Neural crest cell (in vitro differentiated cells): ENCODE results near the gene GAL3ST3. TPM values are rescaled to one million over a fixed set of nuclear protein-coding genes. Genes with fewer than 3 reads are reported as not detected.

Experiments used
- DNase-seq: peaks from one replicate; pipeline ENCODE4 v3.0.0; 2021; ENCODE audit warnings: low read depth, mixed read lengths, low spot score
- H3K27ac Mint-ChIP-seq: one replicate; pipeline ENCODE4 v1.8.0; 2021; ENCODE audit warnings: mild to moderate bottlenecking, mixed read lengths; ENCODE audit not compliant: unreplicated experiment
- H3K27me3 Mint-ChIP-seq: 2 replicates; pipeline ENCODE4 v1.8.0; 2021; ENCODE audit warnings: low read depth, mild to moderate bottlenecking, mixed read lengths
- H3K36me3 Mint-ChIP-seq: 2 replicates; pipeline ENCODE4 v1.8.0; 2021; ENCODE audit warnings: low read depth, mild to moderate bottlenecking, mixed read lengths
- H3K4me1 Mint-ChIP-seq: 2 replicates; pipeline ENCODE4 v1.8.0; 2021; ENCODE audit warnings: mixed read lengths
- H3K4me3 Mint-ChIP-seq: one replicate; pipeline ENCODE4 v1.8.0; 2021; ENCODE audit warnings: mild to moderate bottlenecking, mixed read lengths
- H3K9me3 Mint-ChIP-seq: 2 replicates; pipeline ENCODE4 v1.8.0; 2021; ENCODE audit warnings: mixed read lengths
- CTCF ChIP-seq: fragments of 200-600 bp; sonication (generic); conservative IDR thresholded peaks from 2 replicates; pipeline ENCODE4 v1.5.0; 2021; ENCODE audit warnings: antibody characterized with exemption, mild to moderate bottlenecking
- total RNA-seq: library from RNA; stranded (reverse); gene quantifications from 2 replicates; pipeline ENCODE4 v1.2.1, GENCODE V29; 2021

Gene GAL3ST3
- total RNA-seq, 1 donor from 2014 or later, result 8.7 TPM

- Mint-ChIP-seq H3K27ac (no peak overlapping the region), H3K4me1 (peaks cover 20% of the 10 kb centered on the region), H3K36me3 (peaks cover 5% of the 10 kb centered on the region), H3K9me3 (no peaks in the 10 kb centered on the region), H3K27me3 (no peaks in the 10 kb centered on the region), H3K4me3 (peak overlapping the region; percentile 67)
- TF ChIP-seq CTCF, result no peak
- no peak for DNase-seq
These were observed 42.6 kb downstream of the GAL3ST3 start for GRCh38 chr11:66006134-66006890.

DNA sequence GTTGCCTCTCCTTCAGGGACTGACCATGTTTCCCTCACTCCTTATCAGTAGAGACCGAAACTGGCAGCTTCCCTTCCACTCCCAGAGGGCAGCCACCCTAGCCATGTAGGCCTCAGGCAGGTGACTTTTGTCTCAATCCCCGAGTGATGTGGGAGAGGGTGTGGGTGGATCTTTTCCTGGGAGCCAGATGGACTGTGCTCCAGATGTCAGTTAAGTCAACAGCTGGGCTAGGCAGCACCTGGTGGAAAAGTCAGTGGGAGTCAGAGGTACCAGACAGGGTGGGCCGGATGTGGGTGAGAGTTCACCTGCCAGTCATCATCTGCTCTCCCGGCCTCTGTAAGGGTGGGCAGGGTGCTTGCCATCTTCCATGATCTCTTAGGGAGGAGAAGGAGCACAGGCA lies 44.8 kb downstream of the GAL3ST3 start:
- Mint-ChIP-seq H3K9me3 (no peaks in the 10 kb centered on the region), H3K36me3 (peaks cover 9% of the 10 kb centered on the region), H3K4me1 (peaks cover 25% of the 10 kb centered on the region), H3K27me3 (no peaks in the 10 kb centered on the region), H3K4me3 (peak overlapping the region; percentile 89), H3K27ac (no peak overlapping the region)
- TF ChIP-seq CTCF, result no peak
- no peak for DNase-seq

- no peak for TF ChIP-seq CTCF
- Mint-ChIP-seq H3K9me3 (no peaks in the 10 kb centered on the region), H3K27me3 (no peaks in the 10 kb centered on the region), H3K4me3 (peak overlapping the region; percentile 89), H3K36me3 (peaks cover 9% of the 10 kb centered on the region), H3K4me1 (peaks cover 25% of the 10 kb centered on the region), H3K27ac (peak overlapping the region; percentile 83)
- no peak for DNase-seq
These were observed 45.7 kb downstream of the GAL3ST3 start for GRCh38 chr11:66003291-66003690.

- TF ChIP-seq CTCF, result no peak
- DNase-seq, result no peak
These were observed 46.2 kb downstream of the GAL3ST3 start for GRCh38 chr11:66002648-66003225.

GRCh38 chr11:66001942-66002647 lies 46.9 kb downstream of the GAL3ST3 start, which contains the start of the genes BANF1 and EIF1AD:
TSS of gene BANF1 (plus strand) at chr11:66002503. CDS start at chr11:66003251, 748 bp downstream.
TSS of gene EIF1AD (minus strand) at chr11:66002157. CDS start at chr11:66000389, 1,768 bp downstream.
- Mint-ChIP-seq H3K4me3 (peak within 1 kb of the TSS; percentile 100), H3K36me3 (peaks cover 14% of the 10 kb centered on the region), H3K4me1 (peaks cover 25% of the 10 kb centered on the region), H3K27me3 (no peaks in the 10 kb centered on the region), H3K9me3 (no peaks in the 10 kb centered on the region), H3K27ac (peak within 1 kb of the TSS; percentile 100)
- peak; percentile 92 for DNase-seq
- TF ChIP-seq CTCF, result no peak

More at GRCh38 chr11:66002648-66003225, 46.2 kb downstream of the GAL3ST3 start:
- no peaks in the 10 kb centered on the region for H3K27me3 Mint-ChIP-seq
- H3K36me3 Mint-ChIP-seq, result peaks cover 10% of the 10 kb centered on the region
- H3K4me1 Mint-ChIP-seq, result peaks cover 25% of the 10 kb centered on the region
- no peak overlapping the region for H3K27ac Mint-ChIP-seq
- peak overlapping the region; percentile 100 for H3K4me3 Mint-ChIP-seq
- no peaks in the 10 kb centered on the region for H3K9me3 Mint-ChIP-seq
